ENCODE data around the gene ZRANB1.

ZRANB1 gene

GRCh38 chr10:125012851-125013528 is 71.1 kb downstream of the ZRANB1 start:
- H3K27me3 Mint-ChIP-seq (ENCODE audit: low read depth, poor library complexity): no peaks in the 10 kb centered on the region
- H3K4me3 Mint-ChIP-seq: no peak overlapping the region
- peaks cover 69% of the 10 kb centered on the region for H3K4me1 Mint-ChIP-seq
- no peak for DNase-seq
- peak overlapping the region; percentile 78 for H3K27ac Mint-ChIP-seq
- peaks cover 72% of the 10 kb centered on the region for H3K36me3 Mint-ChIP-seq (ENCODE audit: low read depth)
- TF ChIP-seq, protein P1, sequence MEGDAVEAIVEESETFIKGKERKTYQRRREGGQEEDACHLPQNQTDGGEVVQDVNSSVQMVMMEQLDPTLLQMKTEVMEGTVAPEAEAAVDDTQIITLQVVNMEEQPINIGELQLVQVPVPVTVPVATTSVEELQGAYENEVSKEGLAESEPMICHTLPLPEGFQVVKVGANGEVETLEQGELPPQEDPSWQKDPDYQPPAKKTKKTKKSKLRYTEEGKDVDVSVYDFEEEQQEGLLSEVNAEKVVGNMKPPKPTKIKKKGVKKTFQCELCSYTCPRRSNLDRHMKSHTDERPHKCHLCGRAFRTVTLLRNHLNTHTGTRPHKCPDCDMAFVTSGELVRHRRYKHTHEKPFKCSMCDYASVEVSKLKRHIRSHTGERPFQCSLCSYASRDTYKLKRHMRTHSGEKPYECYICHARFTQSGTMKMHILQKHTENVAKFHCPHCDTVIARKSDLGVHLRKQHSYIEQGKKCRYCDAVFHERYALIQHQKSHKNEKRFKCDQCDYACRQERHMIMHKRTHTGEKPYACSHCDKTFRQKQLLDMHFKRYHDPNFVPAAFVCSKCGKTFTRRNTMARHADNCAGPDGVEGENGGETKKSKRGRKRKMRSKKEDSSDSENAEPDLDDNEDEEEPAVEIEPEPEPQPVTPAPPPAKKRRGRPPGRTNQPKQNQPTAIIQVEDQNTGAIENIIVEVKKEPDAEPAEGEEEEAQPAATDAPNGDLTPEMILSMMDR (IDR thresholded peaks at IDR 0.05): no peak
- H3K9me3 Mint-ChIP-seq: no peaks in the 10 kb centered on the region

DNA sequence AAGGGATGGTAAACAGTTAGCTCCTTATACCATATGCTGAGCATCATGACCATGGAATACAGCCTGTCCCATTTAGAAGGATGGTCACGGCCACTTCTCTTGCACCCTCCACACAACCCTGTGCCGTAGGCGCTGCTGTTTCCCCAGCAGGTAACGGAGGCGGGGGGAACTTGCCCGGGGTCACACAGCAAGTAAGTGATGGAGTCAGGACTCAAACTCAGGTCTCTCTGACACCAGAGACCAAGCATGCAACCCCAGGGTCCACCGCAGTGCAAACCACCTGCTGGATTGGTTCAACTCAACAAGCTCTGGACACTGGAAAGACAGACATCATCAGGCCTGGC is 71.6 kb downstream of the ZRANB1 start:
- TF ChIP-seq, protein P1 (IDR thresholded peaks at IDR 0.05): no peak
- H3K9me3 Mint-ChIP-seq: no peaks in the 10 kb centered on the region
- DNase-seq: no peak
- H3K36me3 Mint-ChIP-seq (ENCODE audit: low read depth): peaks cover 77% of the 10 kb centered on the region
- H3K4me3 Mint-ChIP-seq: no peak overlapping the region
- H3K4me1 Mint-ChIP-seq: peaks cover 64% of the 10 kb centered on the region
- H3K27me3 Mint-ChIP-seq (ENCODE audit: low read depth, poor library complexity): no peaks in the 10 kb centered on the region
- no peak overlapping the region for H3K27ac Mint-ChIP-seq

DNA sequence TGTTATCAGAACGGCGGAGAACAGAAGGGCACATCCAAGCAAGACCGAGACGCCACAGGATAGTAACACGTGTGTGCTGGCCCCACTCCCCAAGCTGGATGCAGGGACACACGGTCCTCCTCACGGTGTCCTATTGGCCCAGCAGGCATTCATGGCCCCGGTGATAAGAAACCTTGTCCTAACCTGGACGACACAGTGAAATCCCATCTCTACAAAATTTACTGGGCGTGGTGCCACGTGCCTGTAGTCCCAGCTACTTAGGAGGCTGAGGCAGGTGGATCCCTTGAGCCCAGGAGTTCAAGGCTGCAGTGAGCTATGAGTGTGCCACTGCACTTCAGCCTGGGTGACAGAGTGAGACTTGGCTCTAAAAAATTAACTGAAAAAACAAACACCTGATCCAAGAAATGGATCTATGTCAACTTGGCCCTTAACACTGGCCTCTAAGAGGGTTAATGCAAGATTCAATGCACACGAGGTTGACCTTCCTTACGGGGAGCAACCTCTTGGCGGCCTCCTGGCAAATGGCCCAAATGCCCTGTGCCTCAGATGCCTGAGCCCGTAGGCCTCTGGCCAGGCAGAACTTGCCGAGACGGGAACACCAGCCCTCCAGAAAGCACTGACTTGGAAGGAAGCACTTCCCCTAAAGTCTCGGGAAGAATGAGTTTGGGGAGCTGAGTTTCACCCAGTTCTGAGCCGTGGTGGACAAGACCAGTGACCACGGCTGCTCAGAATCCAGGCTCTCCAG is 72.3 kb downstream of the ZRANB1 start:
- no peak for DNase-seq
- Mint-ChIP-seq H3K4me3 (no peak overlapping the region), H3K36me3 (ENCODE audit: low read depth) (peaks cover 79% of the 10 kb centered on the region), H3K9me3 (peaks cover 2% of the 10 kb centered on the region), H3K27me3 (ENCODE audit: low read depth, poor library complexity) (peaks cover under 1% of the 10 kb centered on the region), H3K4me1 (peaks cover 56% of the 10 kb centered on the region), H3K27ac (peak overlapping the region; percentile 77)
- TF ChIP-seq, protein P1 (IDR thresholded peaks at IDR 0.05): no peak

- Mint-ChIP-seq H3K27me3 (ENCODE audit: low read depth, poor library complexity) (peaks cover 2% of the 10 kb centered on the region), H3K27ac (peak overlapping the region; percentile 48), H3K4me1 (peaks cover 50% of the 10 kb centered on the region), H3K9me3 (peaks cover 8% of the 10 kb centered on the region), H3K36me3 (ENCODE audit: low read depth) (peaks cover 82% of the 10 kb centered on the region), H3K4me3 (no peak overlapping the region)
- TF ChIP-seq, protein P1 (IDR thresholded peaks at IDR 0.05): no peak
- DNase-seq: no peak
These were observed 73.0 kb downstream of the ZRANB1 start for GRCh38 chr10:125014836-125015355.

- Mint-ChIP-seq H3K36me3 (ENCODE audit: low read depth) (peaks cover 82% of the 10 kb centered on the region), H3K9me3 (peaks cover 14% of the 10 kb centered on the region), H3K27ac (peak overlapping the region; percentile 86), H3K4me3 (no peak overlapping the region), H3K4me1 (peaks cover 44% of the 10 kb centered on the region), H3K27me3 (ENCODE audit: low read depth, poor library complexity) (peaks cover 2% of the 10 kb centered on the region)
- TF ChIP-seq, protein P1 (IDR thresholded peaks at IDR 0.05): no peak
- DNase-seq: no peak
These were observed 73.5 kb downstream of the ZRANB1 start for GRCh38 chr10:125015356-125015944.

Data from nephron progenitor cell (in vitro differentiated cells).